GM12878 (cell line): Measurements from ENCODE around the gene ATP2C2. TPM values are rescaled to one million over a fixed set of nuclear protein-coding genes. Genes with fewer than 3 reads are reported as not detected.

Experiments used
- ATAC-seq: fragments of 200-7000 bp; cut with Tn5 transposase; 3 replicates; pipeline ENCODE4 v1.9.1; 2020; ENCODE audit warnings: mild to moderate bottlenecking, moderate library complexity
- BruUV-seq: library from RNA; stranded (reverse); fragments of 400-500 nt; replicated peaks from 2 replicates; lab custom pipeline; 2021; lab: Mats Ljungman, UMichigan
- CTCF ChIA-PET: fragments of 300-600 bp; sonication (Branson Sonifier 250); formaldehyde crosslinking; extraction: SDS; loops from one replicate; lab custom pipeline; 2021; ENCODE audit warnings: inconsistent platforms; lab: Yijun Ruan, JAX
- POLR2A ChIA-PET: fragments of 350-600 bp; formaldehyde crosslinking; extraction: SDS; loops from one replicate; lab custom pipeline; 2021; ENCODE audit warnings: inconsistent platforms; lab: Charles Lee
- RAD21 ChIA-PET: fragments of 300-600 bp; sonication (Branson Sonifier 250); formaldehyde crosslinking; loops from one replicate; lab custom pipeline; 2023; ENCODE audit warnings: antibody characterized with exemption; ENCODE audit not compliant: unreplicated experiment; lab: Charles Lee
- SMC1A ChIA-PET: fragments of 300-600 bp; sonication (Branson Sonifier 250); formaldehyde crosslinking; loops from one replicate; lab custom pipeline; 2023; ENCODE audit not compliant: unreplicated experiment, uncharacterized antibody; lab: Charles Lee
- DNase-seq: peaks from one replicate; pipeline ENCODE4 v3.0.0-alpha.2; 2011; ENCODE audit warnings: low read depth, low spot score
- FAIRE-seq: peaks from 3 replicates; lab custom pipeline; 2011; peaks lifted over from hg19 to GRCh38; lab: Jason Lieb, UNC
- H2AFZ ChIP-seq: 2 replicates; pipeline ENCODE4 v1.6.0; 2011; ENCODE audit warnings: low read depth, low read length, control low read depth; ENCODE audit not compliant: control insufficient read depth
- H3K27ac ChIP-seq: 2 replicates; pipeline ENCODE4 v1.5.1; 2011; ENCODE audit warnings: control low read depth; ENCODE audit not compliant: control insufficient read depth, insufficient read depth
- H3K27me3 ChIP-seq, 2 experiments: replicated peaks in 1 of 2; 2 replicates each; pipeline versions ENCODE4 v1.6.0 to v1.6.1; 2011; ENCODE audit warnings: low read length in 1 of 2; ENCODE audit not compliant: control insufficient read depth in 2 of 2, insufficient read depth in 2 of 2
- H3K36me3 ChIP-seq, 2 experiments: 2 replicates each; pipeline ENCODE4 v1.5.1; 2011; ENCODE audit warnings: low read length in 1 of 2; ENCODE audit not compliant: control insufficient read depth in 2 of 2, insufficient read depth in 2 of 2
- H3K4me1 ChIP-seq: 2 replicates; pipeline ENCODE4 v1.6.1; 2011; ENCODE audit warnings: mild to moderate bottlenecking, low read length, moderate library complexity, mixed read lengths; ENCODE audit not compliant: control insufficient read depth, insufficient read depth
- H3K4me2 ChIP-seq: 2 replicates; pipeline ENCODE4 v1.6.0; 2011; ENCODE audit warnings: control low read depth; ENCODE audit not compliant: control insufficient read depth, insufficient read depth
- H3K4me3 ChIP-seq: fragments of 200-600 bp; sonication (generic); 2 replicates; pipeline ENCODE4 v1.5.1; 2016
- H3K79me2 ChIP-seq: 2 replicates; pipeline ENCODE4 v1.6.0; 2011; ENCODE audit warnings: low read length; ENCODE audit not compliant: control insufficient read depth, insufficient read depth
- H3K9ac ChIP-seq: 2 replicates; pipeline ENCODE4 v1.8.0; 2011; ENCODE audit warnings: low read length, control low read depth, mixed read lengths; ENCODE audit not compliant: control insufficient read depth, insufficient read depth
- H3K9me3 ChIP-seq: replicated peaks from 3 replicates; pipeline ENCODE4 v1.5.1; 2011; ENCODE audit warnings: mild to moderate bottlenecking, low read length; ENCODE audit not compliant: control insufficient read depth, insufficient read depth
- H4K20me1 ChIP-seq: 2 replicates; pipeline ENCODE4 v1.6.0; 2011; ENCODE audit not compliant: control insufficient read depth, insufficient read depth
- ESRRA ChIP-seq: IDR thresholded peaks from 2 replicates; pipeline ENCODE4 v1.6.1; 2012; ENCODE audit warnings: mild to moderate bottlenecking, low read length, improper control_type of control experiment
- NFIC ChIP-seq: IDR thresholded peaks from 2 replicates; pipeline ENCODE4 v1.6.1; 2012; ENCODE audit warnings: low read depth, mild to moderate bottlenecking, inconsistent platforms, low read length, moderate library complexity
- POU2F2 ChIP-seq: IDR thresholded peaks from 3 replicates; pipeline ENCODE4 v1.6.1; 2011; ENCODE audit warnings: low read depth, mild to moderate bottlenecking, low read length, borderline replicate concordance
- SREBF2 ChIP-seq: IDR thresholded peaks from 2 replicates; pipeline ENCODE4 v1.6.1; 2012; ENCODE audit warnings: mild to moderate bottlenecking, low read length
- SUZ12 ChIP-seq: fragments of 200-600 bp; sonication (generic); IDR thresholded peaks from one replicate; pipeline ENCODE4 v1.6.1; 2018; ENCODE audit warnings: antibody characterized with exemption, mild to moderate bottlenecking; ENCODE audit not compliant: unreplicated experiment
- WGBS: methylation state at CpG from one replicate; pipeline ENCODE4 v1.1.6; 2016; ENCODE audit warnings: low lambda C conversion rate; ENCODE audit not compliant: insufficient replicate concordance, insufficient coverage; ENCODE audit errors: missing lambda C conversion rate; 5-methylcytosine and 5-hydroxymethylcytosine counted together
- in situ Hi-C: fragments of 300-500 bp; cut with MboI; formaldehyde crosslinking; loops from 9 replicates; pipeline ENCODE4 v1.14.3; 2018; ENCODE audit warnings: mixed read lengths
- intact Hi-C: fragments of 100-400 bp; cut with micrococcal nuclease; formaldehyde crosslinking; loops from one replicate; pipeline ENCODE4 v1.14.2; 2022; ENCODE audit not compliant: unreplicated experiment
- polyA plus RNA-seq, 11 experiments: library from polyadenylated mRNA; depleted of rRNA in 4 of 11; unstranded in 6 of 11; stranded (reverse) in 5 of 11; fragments of >200 nt; fragmentation: Nextera tagmentation in 4 of 11; fragmentation: Illumina TruSeq in 1 of 11; extraction: Ambion mirVana in 4 of 11; extraction: Trizol in 1 of 11; gene quantifications; 1 replicate in 1 of 11; 2 replicates in 10 of 11; pipeline versions ENCODE4 v1.2.1 to v1.2.3, GENCODE V29; 2011 to 2016; ENCODE audit warnings: inconsistent platforms in 2 of 11, missing spikeins in 2 of 11, low read depth in 1 of 11
- total RNA-seq, 4 experiments: library from RNA; depleted of rRNA in 3 of 4; stranded (reverse); fragments of >200 nt in 3 of 4; fragmentation: Illumina TruSeq in 1 of 4; extraction: Trizol in 1 of 4; gene quantifications; 2 replicates each; pipeline versions ENCODE4 v1.2.1 to v1.2.3, GENCODE V29; 2013 to 2021
- TF ChIP-seq, protein P1 (sequence below): fragments of 450-650 bp; IDR thresholded peaks from 2 replicates; pipeline ENCODE4 v1.6.1; 2016; ENCODE audit warnings: mild to moderate bottlenecking, moderate library complexity, borderline replicate concordance
- TF ChIP-seq, protein P2 (sequence below): fragments of 450-650 bp; IDR thresholded peaks from 2 replicates; pipeline ENCODE4 v1.6.1; 2017; ENCODE audit warnings: borderline replicate concordance
- TF ChIP-seq, protein P3 (sequence below): fragments of 450-650 bp; IDR thresholded peaks from 2 replicates; pipeline ENCODE4 v1.6.1; 2018; ENCODE audit warnings: mild to moderate bottlenecking, low read depth, moderate library complexity; ENCODE audit not compliant: partially characterized antibody
- TF ChIP-seq, protein P4 (sequence below): IDR thresholded peaks from 2 replicates; pipeline ENCODE4 v1.6.1; 2012; ENCODE audit warnings: low read depth, low read length, improper control_type of control experiment
- TF ChIP-seq, protein P5 (sequence below): IDR thresholded peaks from 2 replicates; pipeline ENCODE4 v1.6.1; 2012; ENCODE audit warnings: low read depth, low read length, improper control_type of control experiment

ATP2C2 gene
- total and polyA plus RNA-seq, 10 of the 15 experiments (the other 5 are each of a cell fraction or from before 2014, with no cell fraction given), result 0.05 to 0.19 TPM; not detected in 8

DNA sequence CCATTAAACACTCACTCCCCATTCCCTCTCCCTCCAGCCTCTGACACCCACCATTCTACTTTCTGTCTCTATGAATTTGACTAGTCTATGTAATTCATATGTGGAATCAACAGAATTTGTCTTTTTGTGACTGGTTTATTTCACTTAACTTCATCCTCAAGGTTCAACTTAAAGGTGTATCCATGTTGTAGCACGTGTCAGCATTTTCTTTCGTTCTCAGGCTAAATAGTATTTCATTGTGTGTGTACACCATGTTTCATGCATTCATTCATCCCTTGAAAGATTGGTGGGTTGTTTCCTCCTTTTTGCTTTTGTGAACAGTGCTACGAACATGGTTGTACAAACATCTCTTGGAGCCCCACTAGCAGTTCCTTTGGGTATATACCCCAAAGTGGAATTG is 36.0 kb downstream of the ATP2C2 start (continued):
- TF ChIP-seq, protein P1, sequence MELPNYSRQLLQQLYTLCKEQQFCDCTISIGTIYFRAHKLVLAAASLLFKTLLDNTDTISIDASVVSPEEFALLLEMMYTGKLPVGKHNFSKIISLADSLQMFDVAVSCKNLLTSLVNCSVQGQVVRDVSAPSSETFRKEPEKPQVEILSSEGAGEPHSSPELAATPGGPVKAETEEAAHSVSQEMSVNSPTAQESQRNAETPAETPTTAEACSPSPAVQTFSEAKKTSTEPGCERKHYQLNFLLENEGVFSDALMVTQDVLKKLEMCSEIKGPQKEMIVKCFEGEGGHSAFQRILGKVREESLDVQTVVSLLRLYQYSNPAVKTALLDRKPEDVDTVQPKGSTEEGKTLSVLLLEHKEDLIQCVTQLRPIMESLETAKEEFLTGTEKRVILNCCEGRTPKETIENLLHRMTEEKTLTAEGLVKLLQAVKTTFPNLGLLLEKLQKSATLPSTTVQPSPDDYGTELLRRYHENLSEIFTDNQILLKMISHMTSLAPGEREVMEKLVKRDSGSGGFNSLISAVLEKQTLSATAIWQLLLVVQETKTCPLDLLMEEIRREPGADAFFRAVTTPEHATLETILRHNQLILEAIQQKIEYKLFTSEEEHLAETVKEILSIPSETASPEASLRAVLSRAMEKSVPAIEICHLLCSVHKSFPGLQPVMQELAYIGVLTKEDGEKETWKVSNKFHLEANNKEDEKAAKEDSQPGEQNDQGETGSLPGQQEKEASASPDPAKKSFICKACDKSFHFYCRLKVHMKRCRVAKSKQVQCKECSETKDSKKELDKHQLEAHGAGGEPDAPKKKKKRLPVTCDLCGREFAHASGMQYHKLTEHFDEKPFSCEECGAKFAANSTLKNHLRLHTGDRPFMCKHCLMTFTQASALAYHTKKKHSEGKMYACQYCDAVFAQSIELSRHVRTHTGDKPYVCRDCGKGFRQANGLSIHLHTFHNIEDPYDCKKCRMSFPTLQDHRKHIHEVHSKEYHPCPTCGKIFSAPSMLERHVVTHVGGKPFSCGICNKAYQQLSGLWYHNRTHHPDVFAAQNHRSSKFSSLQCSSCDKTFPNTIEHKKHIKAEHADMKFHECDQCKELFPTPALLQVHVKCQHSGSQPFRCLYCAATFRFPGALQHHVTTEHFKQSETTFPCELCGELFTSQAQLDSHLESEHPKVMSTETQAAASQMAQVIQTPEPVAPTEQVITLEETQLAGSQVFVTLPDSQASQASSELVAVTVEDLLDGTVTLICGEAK, result no peak
- TF ChIP-seq, protein P2, sequence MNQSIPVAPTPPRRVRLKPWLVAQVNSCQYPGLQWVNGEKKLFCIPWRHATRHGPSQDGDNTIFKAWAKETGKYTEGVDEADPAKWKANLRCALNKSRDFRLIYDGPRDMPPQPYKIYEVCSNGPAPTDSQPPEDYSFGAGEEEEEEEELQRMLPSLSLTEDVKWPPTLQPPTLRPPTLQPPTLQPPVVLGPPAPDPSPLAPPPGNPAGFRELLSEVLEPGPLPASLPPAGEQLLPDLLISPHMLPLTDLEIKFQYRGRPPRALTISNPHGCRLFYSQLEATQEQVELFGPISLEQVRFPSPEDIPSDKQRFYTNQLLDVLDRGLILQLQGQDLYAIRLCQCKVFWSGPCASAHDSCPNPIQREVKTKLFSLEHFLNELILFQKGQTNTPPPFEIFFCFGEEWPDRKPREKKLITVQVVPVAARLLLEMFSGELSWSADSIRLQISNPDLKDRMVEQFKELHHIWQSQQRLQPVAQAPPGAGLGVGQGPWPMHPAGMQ, result no peak
- no peak for TF ChIP-seq POU2F2
- no peak for TF ChIP-seq NFIC
- no peak for TF ChIP-seq ESRRA

DNA sequence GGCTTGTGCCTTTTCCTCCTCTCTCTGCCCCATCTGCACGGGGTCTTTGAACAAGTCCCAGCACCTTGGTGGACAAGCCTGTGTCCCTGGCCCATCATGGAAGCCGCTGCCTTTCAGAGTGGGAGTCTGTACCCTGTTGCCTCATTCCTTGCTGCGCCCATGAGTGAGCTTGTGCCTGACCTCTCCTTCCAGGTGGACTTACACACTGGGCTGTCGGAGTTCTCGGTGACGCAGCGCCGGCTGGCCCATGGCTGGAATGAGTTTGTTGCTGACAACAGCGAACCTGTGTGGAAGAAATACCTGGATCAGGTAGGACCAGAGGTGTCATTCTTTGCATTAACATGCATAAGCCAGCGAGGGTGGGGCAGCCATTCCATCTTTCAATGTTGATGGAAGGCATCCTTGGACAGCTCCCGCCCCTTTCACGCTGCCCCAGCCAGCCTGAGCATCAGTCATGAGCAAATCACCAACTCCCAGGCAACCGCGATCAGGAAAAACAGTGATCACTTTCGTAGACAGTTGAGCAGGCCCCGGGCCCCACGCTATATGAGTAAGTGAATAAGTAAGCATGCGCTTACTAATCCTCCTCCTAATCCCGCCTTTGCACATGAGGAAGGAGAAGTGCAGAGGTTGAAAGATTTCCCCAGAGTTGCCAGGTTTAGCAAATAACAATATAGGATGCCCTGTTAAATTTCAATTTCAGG is 36.8 kb downstream of the ATP2C2 start:
- WGBS, result 43% methylated on average over 19 of the region's 19 CpGs
- no peaks in the 10 kb centered on the region; a peak in 1 of 4 replicates for H3K36me3 ChIP-seq
- no peaks in the 10 kb centered on the region for H3K79me2 ChIP-seq
- no peak overlapping the region for H2AFZ ChIP-seq
- H3K4me2 ChIP-seq, result no peak overlapping the region
- no peaks in the 10 kb centered on the region for H3K9me3 ChIP-seq
- no TSS peak for BruUV-seq
- ChIA-PET RAD21 (no interaction called here), POLR2A (no interaction called here), SMC1A (no interaction called here), CTCF (no interaction called here)
- FAIRE-seq (no peak), DNase-seq (no peak), ATAC-seq (no peak)
- no peak overlapping the region for H3K9ac ChIP-seq
- H3K27me3 ChIP-seq, result no peaks in the 10 kb centered on the region; a peak in 1 of 4 replicates
- H3K4me1 ChIP-seq, result no peaks in the 10 kb centered on the region
- no peak overlapping the region for H3K4me3 ChIP-seq
- H3K27ac ChIP-seq, result no peak overlapping the region
- in situ Hi-C loops (no loop called here), intact Hi-C loops (no loop called here)
- no peaks in the 10 kb centered on the region for H4K20me1 ChIP-seq
- TF ChIP-seq SUZ12 (no peak), SREBF2 (no peak)
- TF ChIP-seq, protein P3, sequence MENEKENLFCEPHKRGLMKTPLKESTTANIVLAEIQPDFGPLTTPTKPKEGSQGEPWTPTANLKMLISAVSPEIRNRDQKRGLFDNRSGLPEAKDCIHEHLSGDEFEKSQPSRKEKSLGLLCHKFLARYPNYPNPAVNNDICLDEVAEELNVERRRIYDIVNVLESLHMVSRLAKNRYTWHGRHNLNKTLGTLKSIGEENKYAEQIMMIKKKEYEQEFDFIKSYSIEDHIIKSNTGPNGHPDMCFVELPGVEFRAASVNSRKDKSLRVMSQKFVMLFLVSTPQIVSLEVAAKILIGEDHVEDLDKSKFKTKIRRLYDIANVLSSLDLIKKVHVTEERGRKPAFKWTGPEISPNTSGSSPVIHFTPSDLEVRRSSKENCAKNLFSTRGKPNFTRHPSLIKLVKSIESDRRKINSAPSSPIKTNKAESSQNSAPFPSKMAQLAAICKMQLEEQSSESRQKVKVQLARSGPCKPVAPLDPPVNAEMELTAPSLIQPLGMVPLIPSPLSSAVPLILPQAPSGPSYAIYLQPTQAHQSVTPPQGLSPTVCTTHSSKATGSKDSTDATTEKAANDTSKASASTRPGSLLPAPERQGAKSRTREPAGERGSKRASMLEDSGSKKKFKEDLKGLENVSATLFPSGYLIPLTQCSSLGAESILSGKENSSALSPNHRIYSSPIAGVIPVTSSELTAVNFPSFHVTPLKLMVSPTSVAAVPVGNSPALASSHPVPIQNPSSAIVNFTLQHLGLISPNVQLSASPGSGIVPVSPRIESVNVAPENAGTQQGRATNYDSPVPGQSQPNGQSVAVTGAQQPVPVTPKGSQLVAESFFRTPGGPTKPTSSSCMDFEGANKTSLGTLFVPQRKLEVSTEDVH, result no peak
- TF ChIP-seq, protein P4, sequence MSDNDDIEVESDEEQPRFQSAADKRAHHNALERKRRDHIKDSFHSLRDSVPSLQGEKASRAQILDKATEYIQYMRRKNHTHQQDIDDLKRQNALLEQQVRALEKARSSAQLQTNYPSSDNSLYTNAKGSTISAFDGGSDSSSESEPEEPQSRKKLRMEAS, result no peak
- TF ChIP-seq, protein P5, sequence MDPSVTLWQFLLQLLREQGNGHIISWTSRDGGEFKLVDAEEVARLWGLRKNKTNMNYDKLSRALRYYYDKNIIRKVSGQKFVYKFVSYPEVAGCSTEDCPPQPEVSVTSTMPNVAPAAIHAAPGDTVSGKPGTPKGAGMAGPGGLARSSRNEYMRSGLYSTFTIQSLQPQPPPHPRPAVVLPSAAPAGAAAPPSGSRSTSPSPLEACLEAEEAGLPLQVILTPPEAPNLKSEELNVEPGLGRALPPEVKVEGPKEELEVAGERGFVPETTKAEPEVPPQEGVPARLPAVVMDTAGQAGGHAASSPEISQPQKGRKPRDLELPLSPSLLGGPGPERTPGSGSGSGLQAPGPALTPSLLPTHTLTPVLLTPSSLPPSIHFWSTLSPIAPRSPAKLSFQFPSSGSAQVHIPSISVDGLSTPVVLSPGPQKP, result no peak
